Large intestine (tissue), 3 donors: Measurements from ENCODE around the gene TCF7L1. TPM values are rescaled to one million over a fixed set of nuclear protein-coding genes. Genes with fewer than 3 reads are reported as not detected.
"Not testable (repeated sequence)": the region's sequence is repeated elsewhere in the genome, so short reads cannot be mapped to it uniquely, and the experiment has no call there.

Source experiments
- DNase-seq, 2 donors: peaks; one replicate each; pipeline versions ENCODE4 v3.0.0 to v3.0.0-alpha.2; 2013
- H3K27ac ChIP-seq: one replicate; pipeline ENCODE4 v1.5.1; 2013; ENCODE audit warnings: low read length
- H3K27me3 ChIP-seq: 2 replicates; pipeline ENCODE4 v1.6.1; 2013; ENCODE audit warnings: low read length; ENCODE audit not compliant: control insufficient read depth, insufficient read depth
- H3K36me3 ChIP-seq: 2 replicates; pipeline ENCODE4 v1.6.1; 2013; ENCODE audit warnings: low read length; ENCODE audit not compliant: control insufficient read depth, insufficient read depth
- H3K4me1 ChIP-seq: one replicate; pipeline ENCODE4 v1.6.1; 2013; ENCODE audit warnings: low read length; ENCODE audit not compliant: control insufficient read depth, insufficient read depth
- H3K4me3 ChIP-seq: one replicate; pipeline ENCODE4 v1.5.1; 2013; ENCODE audit warnings: low read length
- H3K9me3 ChIP-seq: one replicate; pipeline ENCODE4 v1.6.1; 2013; ENCODE audit warnings: mild to moderate bottlenecking, low read depth, low read length, moderate library complexity; ENCODE audit not compliant: control insufficient read depth
- WGBS: methylation state at CpG from one replicate; pipeline ENCODE4 v1.1.5; 2013; ENCODE audit warnings: low lambda C conversion rate; ENCODE audit not compliant: insufficient coverage; 5-methylcytosine and 5-hydroxymethylcytosine counted together
- polyA plus RNA-seq: library from polyadenylated mRNA; unstranded; fragments of 120-200 nt; gene quantifications from one replicate; pipeline ENCODE4 v1.2.1, GENCODE V29; 2013

The TCF7L1 gene
- polyA plus RNA-seq, 1 donor, result 23.1 TPM

GRCh38 chr2:85148190-85148589, 15.0 kb downstream of the TCF7L1 start:
- no CpG with 5 or more reads among the region's 2 CpGs for WGBS
- Histone ChIP-seq H3K9me3 (no peaks in the 10 kb centered on the region), H3K36me3 (no peaks in the 10 kb centered on the region), H3K4me3 (no peak overlapping the region), H3K27ac (no peak overlapping the region), H3K4me1 (peaks cover 12% of the 10 kb centered on the region), H3K27me3 (no peaks in the 10 kb centered on the region)
- DNase-seq, result no peak

GRCh38 chr2:85151026-85151425, 17.8 kb downstream of the TCF7L1 start:
- DNase-seq, result no peak
- H3K9me3 ChIP-seq, result no peaks in the 10 kb centered on the region
- no CpG with 5 or more reads among the region's 1 CpG for WGBS
- H3K4me1 ChIP-seq, result no peaks in the 10 kb centered on the region
- no peaks in the 10 kb centered on the region for H3K27me3 ChIP-seq
- H3K27ac ChIP-seq, result no peak overlapping the region
- H3K4me3 ChIP-seq, result no peak overlapping the region
- H3K36me3 ChIP-seq, result no peaks in the 10 kb centered on the region

- Histone ChIP-seq H3K27me3 (no peaks in the 10 kb centered on the region), H3K4me3 (no peak overlapping the region), H3K9me3 (no peaks in the 10 kb centered on the region), H3K36me3 (no peaks in the 10 kb centered on the region), H3K27ac (no peak overlapping the region), H3K4me1 (no peaks in the 10 kb centered on the region)
- no peak for DNase-seq
- no CpG with 5 or more reads among the region's 2 CpGs for WGBS
These were observed 19.7 kb downstream of the TCF7L1 start for GRCh38 chr2:85152895-85153294.

- WGBS, result no CpG with 5 or more reads among the region's 7 CpGs
- Histone ChIP-seq H3K9me3 (no peaks in the 10 kb centered on the region), H3K27me3 (no peaks in the 10 kb centered on the region), H3K4me1 (no peaks in the 10 kb centered on the region), H3K27ac (no peak overlapping the region), H3K4me3 (no peak overlapping the region), H3K36me3 (no peaks in the 10 kb centered on the region)
- DNase-seq, result no peak
These were observed 21.0 kb downstream of the TCF7L1 start for GRCh38 chr2:85154048-85154753.

GRCh38 chr2:85155082-85155481, 21.9 kb downstream of the TCF7L1 start:
- not testable (repeated sequence) for H3K27ac ChIP-seq, H3K4me1 ChIP-seq, DNase-seq, H3K9me3 ChIP-seq, H3K27me3 ChIP-seq, H3K36me3 ChIP-seq, H3K4me3 ChIP-seq
- WGBS, result no CpG with 5 or more reads among the region's 8 CpGs

GRCh38 chr2:85156153-85156552, 23.0 kb downstream of the TCF7L1 start:
- Histone ChIP-seq H3K9me3 (no peaks in the 10 kb centered on the region), H3K27me3 (no peaks in the 10 kb centered on the region), H3K4me3 (no peak overlapping the region), H3K4me1 (no peaks in the 10 kb centered on the region), H3K27ac (no peak overlapping the region), H3K36me3 (no peaks in the 10 kb centered on the region)
- WGBS, result 100% methylated on average over 1 of the region's 7 CpGs
- DNase-seq, result no peak

GRCh38 chr2:85156619-85157018, 23.4 kb downstream of the TCF7L1 start:
- no peaks in the 10 kb centered on the region for H3K36me3 ChIP-seq
- WGBS, result no CpG with 5 or more reads among the region's 3 CpGs
- H3K9me3 ChIP-seq, result no peaks in the 10 kb centered on the region
- H3K4me1 ChIP-seq, result no peaks in the 10 kb centered on the region
- no peak overlapping the region for H3K4me3 ChIP-seq
- H3K27ac ChIP-seq, result no peak overlapping the region
- no peak for DNase-seq
- H3K27me3 ChIP-seq, result no peaks in the 10 kb centered on the region

- no peak for DNase-seq
- H3K27ac ChIP-seq, result no peak overlapping the region
- no peak overlapping the region for H3K4me3 ChIP-seq
- H3K27me3 ChIP-seq, result no peaks in the 10 kb centered on the region
- no peaks in the 10 kb centered on the region for H3K9me3 ChIP-seq
- WGBS, result no CpG with 5 or more reads among the region's 1 CpG
- H3K4me1 ChIP-seq, result peaks cover 2% of the 10 kb centered on the region
- no peaks in the 10 kb centered on the region for H3K36me3 ChIP-seq
These were observed 24.2 kb downstream of the TCF7L1 start for GRCh38 chr2:85157345-85157744.

GRCh38 chr2:85158559-85159273, 25.5 kb downstream of the TCF7L1 start:
- Histone ChIP-seq H3K36me3 (no peaks in the 10 kb centered on the region), H3K4me1 (peaks cover 9% of the 10 kb centered on the region), H3K27ac (no peak overlapping the region), H3K9me3 (no peaks in the 10 kb centered on the region), H3K27me3 (no peaks in the 10 kb centered on the region), H3K4me3 (no peak overlapping the region)
- WGBS, result no CpG with 5 or more reads among the region's 14 CpGs
- no peak for DNase-seq

GRCh38 chr2:85159589-85159988, 26.4 kb downstream of the TCF7L1 start:
- Histone ChIP-seq H3K27ac (no peak overlapping the region), H3K27me3 (no peaks in the 10 kb centered on the region), H3K36me3 (no peaks in the 10 kb centered on the region), H3K4me3 (no peak overlapping the region), H3K9me3 (no peaks in the 10 kb centered on the region), H3K4me1 (peaks cover 15% of the 10 kb centered on the region)
- WGBS, result no CpG with 5 or more reads among the region's 6 CpGs
- no peak for DNase-seq
